Measurements from ENCODE around the gene CNGA2. TPM values are rescaled to one million over a fixed set of nuclear protein-coding genes. Genes with fewer than 3 reads are reported as not detected.
"Not testable (repeated sequence)": the region's sequence is repeated elsewhere in the genome, so short reads cannot be mapped to it uniquely, and the experiment has no call there.

Gene CNGA2
- not detected for total RNA-seq

DNA sequence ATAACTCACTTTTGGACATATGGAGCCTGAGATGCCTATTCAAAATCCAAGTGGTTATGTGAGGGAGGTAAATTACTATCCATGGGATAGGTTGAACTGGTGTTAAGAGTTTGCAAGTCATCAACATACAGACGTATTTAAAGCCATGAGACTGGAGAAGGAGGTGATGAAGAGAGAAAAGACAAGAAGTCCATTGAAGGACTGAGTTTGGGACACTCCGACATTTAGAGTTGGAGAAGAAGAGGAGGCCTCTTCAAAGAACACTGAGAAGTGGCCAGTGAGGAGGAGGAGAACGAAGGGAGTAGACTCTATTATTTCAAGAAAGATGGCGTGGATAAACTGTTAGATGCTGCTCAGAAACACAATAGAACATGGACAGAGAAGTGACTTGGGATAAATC is at the start of gene CNGA2:
TSS of gene CNGA2 (plus strand) at position 301 of the 400 bp plus-strand sequence. CDS start 3,738 bp downstream, outside the sequence.
- ATAC-seq (replicated peaks) = no peak
- Mint-ChIP-seq H3K4me1 (no peaks in the 10 kb centered on the region), H3K36me3 (ENCODE audit: low read depth) (no peaks in the 10 kb centered on the region), H3K27me3 (peaks cover 19% of the 10 kb centered on the region), H3K27ac (no peak within 1 kb of the TSS), H3K4me3 (no peak within 1 kb of the TSS), H3K9me3 (no peaks in the 10 kb centered on the region)

GRCh38 chrX:151687635-151688034 is 46.9 kb upstream of the CNGA2 start:
- H3K27ac Mint-ChIP-seq = no peak overlapping the region
- peaks cover 10% of the 10 kb centered on the region for H3K27me3 Mint-ChIP-seq
- ATAC-seq (replicated peaks) = no peak
- H3K4me1 Mint-ChIP-seq = no peaks in the 10 kb centered on the region
- H3K36me3 Mint-ChIP-seq (ENCODE audit: low read depth) = no peaks in the 10 kb centered on the region
- no peak overlapping the region for H3K4me3 Mint-ChIP-seq
- H3K9me3 Mint-ChIP-seq = no peaks in the 10 kb centered on the region

DNA sequence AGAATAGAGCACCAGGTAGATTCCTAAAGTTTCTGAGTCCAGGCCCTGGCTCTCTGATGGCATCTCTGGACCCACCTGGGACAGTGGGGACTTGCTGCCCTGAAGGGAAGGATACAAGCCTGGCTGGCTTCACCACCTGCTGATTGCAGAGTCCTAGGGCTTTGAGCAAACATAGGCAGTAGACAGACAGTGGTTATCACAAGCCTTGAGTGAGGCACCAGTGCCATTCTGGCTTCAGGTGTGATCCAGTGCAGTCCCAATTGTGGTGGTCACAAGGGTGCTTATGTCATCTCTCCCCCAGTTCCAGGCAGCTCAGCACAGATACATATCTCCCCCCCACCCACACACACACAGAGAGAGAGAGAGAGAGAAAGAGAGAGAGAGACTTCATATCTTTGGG is 45.9 kb upstream of the CNGA2 start:
- peaks cover 6% of the 10 kb centered on the region for H3K27me3 Mint-ChIP-seq
- no peak for ATAC-seq (replicated peaks)

GRCh38 chrX:151692825-151693224 is 41.7 kb upstream of the CNGA2 start:
- H3K4me3 Mint-ChIP-seq = no peak overlapping the region
- peaks cover 17% of the 10 kb centered on the region for H3K27me3 Mint-ChIP-seq
- H3K27ac Mint-ChIP-seq = no peak overlapping the region
- H3K4me1 Mint-ChIP-seq = no peaks in the 10 kb centered on the region
- ATAC-seq (replicated peaks) = no peak
- no peaks in the 10 kb centered on the region for H3K36me3 Mint-ChIP-seq (ENCODE audit: low read depth)
- H3K9me3 Mint-ChIP-seq = no peaks in the 10 kb centered on the region

More for the DNA sequence above, 45.9 kb upstream of the CNGA2 start:
- H3K27ac Mint-ChIP-seq = no peak overlapping the region
- no peak overlapping the region for H3K4me3 Mint-ChIP-seq
- H3K9me3 Mint-ChIP-seq = no peaks in the 10 kb centered on the region
- no peaks in the 10 kb centered on the region for H3K36me3 Mint-ChIP-seq (ENCODE audit: low read depth)
- no peaks in the 10 kb centered on the region for H3K4me1 Mint-ChIP-seq

DNA sequence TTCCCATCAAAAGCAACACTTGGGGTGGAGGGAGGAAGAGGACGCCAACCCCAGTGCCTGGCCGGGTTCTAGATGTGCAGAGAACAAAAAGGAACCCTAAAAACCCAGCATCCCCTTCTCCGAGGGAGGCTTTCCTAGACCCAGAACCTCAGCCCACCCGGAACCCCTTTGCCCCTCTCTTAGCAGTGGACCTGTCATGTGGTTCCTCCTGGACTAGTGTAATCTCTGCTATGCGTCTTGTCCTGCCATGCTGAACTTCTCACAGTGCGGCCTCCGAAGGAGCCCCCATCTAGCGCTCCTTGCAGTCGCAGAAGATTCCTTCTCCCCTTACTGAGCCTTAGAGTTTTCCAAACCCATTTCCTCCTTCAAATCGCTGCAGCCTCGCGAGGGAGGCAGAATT is 40.4 kb upstream of the CNGA2 start:
- no peak for ATAC-seq (replicated peaks)
- H3K27me3 Mint-ChIP-seq = peaks cover 17% of the 10 kb centered on the region
- no peak overlapping the region for H3K27ac Mint-ChIP-seq

DNA sequence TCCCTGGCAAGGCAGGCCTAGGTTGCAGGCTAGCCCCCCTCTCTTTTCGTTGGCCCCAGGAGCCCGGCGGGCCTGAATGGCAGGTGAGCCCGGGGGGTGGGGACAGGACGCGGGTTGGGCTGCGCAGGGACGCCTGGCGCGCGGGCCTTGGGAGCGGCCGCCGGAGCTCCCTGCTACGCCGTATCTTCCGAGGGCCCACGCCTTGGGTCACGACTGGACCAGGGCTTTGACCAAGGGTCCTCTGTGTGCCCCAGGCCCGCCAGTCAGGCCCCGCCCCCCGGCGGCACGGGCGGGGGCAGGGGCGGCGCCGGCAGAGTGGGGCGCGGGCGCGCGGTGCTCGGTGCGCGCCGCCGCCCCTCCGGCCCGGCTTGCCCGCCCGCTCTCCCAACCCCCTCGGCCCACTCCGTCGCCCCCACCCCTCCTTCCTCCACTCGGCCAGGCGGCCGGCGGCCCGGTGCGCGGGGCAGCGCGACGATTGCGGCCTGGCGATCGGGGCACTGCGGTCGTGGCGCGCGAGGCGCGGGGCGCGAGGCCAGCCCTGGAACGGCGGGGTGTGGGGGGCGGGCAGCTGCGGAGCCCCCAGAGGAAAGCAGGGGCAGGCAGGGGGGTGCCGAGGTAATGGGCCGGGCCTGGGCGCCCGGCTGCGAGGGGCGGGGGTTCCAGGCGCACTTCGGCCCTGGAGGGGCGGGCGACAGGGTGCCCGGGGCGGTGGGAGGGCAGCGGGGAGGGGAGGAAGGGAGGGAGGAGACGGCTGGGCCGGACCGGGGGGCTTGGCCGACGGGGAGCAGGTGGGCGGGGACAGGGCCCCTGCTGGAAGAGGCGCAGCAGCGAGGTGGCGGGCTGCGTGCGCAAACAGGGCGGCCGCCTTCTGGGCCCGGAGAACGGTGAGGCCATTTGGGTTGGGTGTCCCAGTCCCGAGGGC is 39.6 kb upstream of the CNGA2 start, which contains the start of gene PRRG3:
TSS of gene PRRG3 (plus strand) at position 798 of the 922 bp plus-strand sequence. CDS start 3,357 bp downstream, outside the sequence.
- H3K27me3 Mint-ChIP-seq = peaks cover 17% of the 10 kb centered on the region
- no peaks in the 10 kb centered on the region for H3K4me1 Mint-ChIP-seq
- no peak within 1 kb of the TSS for H3K4me3 Mint-ChIP-seq
- H3K27ac Mint-ChIP-seq = no peak within 1 kb of the TSS
- H3K9me3 Mint-ChIP-seq = no peaks in the 10 kb centered on the region
- H3K36me3 Mint-ChIP-seq (ENCODE audit: low read depth) = no peaks in the 10 kb centered on the region
- no peak for ATAC-seq (replicated peaks)

More for the DNA sequence above, 40.4 kb upstream of the CNGA2 start:
- no peaks in the 10 kb centered on the region for H3K9me3 Mint-ChIP-seq
- H3K4me1 Mint-ChIP-seq = no peaks in the 10 kb centered on the region
- no peak overlapping the region for H3K4me3 Mint-ChIP-seq
- no peaks in the 10 kb centered on the region for H3K36me3 Mint-ChIP-seq (ENCODE audit: low read depth)

- no peak overlapping the region for H3K27ac Mint-ChIP-seq
- ATAC-seq (replicated peaks) = no peak
- no peaks in the 10 kb centered on the region for H3K4me1 Mint-ChIP-seq
- H3K4me3 Mint-ChIP-seq = no peak overlapping the region
- H3K36me3 Mint-ChIP-seq (ENCODE audit: low read depth) = no peaks in the 10 kb centered on the region
- peaks cover 17% of the 10 kb centered on the region for H3K27me3 Mint-ChIP-seq
- H3K9me3 Mint-ChIP-seq = no peaks in the 10 kb centered on the region
These were observed 38.8 kb upstream of the CNGA2 start for GRCh38 chrX:151695583-151696340.

DNA sequence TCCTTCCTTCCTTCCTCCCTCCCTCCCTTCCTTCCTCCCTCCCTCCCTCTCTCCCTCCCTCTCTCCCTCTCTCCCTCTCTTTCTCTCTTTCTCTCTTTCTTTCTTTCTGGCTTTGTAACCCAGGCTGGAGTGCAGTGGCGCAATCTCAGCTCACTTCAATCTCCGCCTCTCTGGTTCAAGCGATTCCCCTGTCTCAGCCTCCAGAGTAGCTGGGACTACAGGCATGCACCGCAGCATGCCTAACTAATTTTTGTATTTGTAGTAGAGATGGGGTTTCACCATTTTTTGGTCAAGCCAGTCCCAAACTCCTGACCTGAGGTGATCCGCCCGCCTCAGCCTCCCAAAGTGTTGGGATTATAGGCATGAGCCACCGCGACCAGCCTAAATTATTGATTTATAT is 37.5 kb upstream of the CNGA2 start:
- peaks cover 17% of the 10 kb centered on the region for H3K27me3 Mint-ChIP-seq
- H3K9me3 Mint-ChIP-seq; H3K4me1 Mint-ChIP-seq; ATAC-seq (replicated peaks); H3K36me3 Mint-ChIP-seq (ENCODE audit: low read depth); H3K27ac Mint-ChIP-seq; H3K4me3 Mint-ChIP-seq: not testable (repeated sequence)

GRCh38 chrX:151697522-151697921 is 37.0 kb upstream of the CNGA2 start:
- H3K27me3 Mint-ChIP-seq = peaks cover 17% of the 10 kb centered on the region
- no peaks in the 10 kb centered on the region for H3K4me1 Mint-ChIP-seq
- no peaks in the 10 kb centered on the region for H3K36me3 Mint-ChIP-seq (ENCODE audit: low read depth)
- no peak overlapping the region for H3K27ac Mint-ChIP-seq
- H3K4me3 Mint-ChIP-seq = no peak overlapping the region
- no peak for ATAC-seq (replicated peaks)
- H3K9me3 Mint-ChIP-seq = no peaks in the 10 kb centered on the region

- Mint-ChIP-seq H3K4me3 (no peak overlapping the region), H3K27me3 (peaks cover 13% of the 10 kb centered on the region)
These were observed 36.1 kb upstream of the CNGA2 start for GRCh38 chrX:151698485-151698884.

DNA sequence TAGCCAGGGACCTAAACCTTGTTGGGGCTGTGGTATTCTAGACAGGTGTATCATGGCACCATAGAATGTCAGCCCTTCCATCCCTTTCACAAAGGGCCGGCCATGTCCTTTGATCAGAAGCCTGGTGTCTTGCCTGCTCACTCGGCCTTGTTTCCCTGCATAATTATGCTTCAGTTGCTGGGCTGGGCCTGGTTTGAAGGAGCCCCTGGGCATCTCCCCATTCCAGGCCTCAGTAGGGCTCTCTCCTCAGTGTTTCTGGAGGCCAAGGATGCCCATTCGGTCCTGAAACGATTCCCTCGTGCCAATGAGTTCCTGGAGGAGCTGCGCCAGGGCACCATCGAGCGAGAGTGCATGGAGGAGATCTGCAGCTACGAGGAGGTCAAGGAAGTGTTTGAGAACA is 34.8 kb upstream of the CNGA2 start:
- H3K27ac Mint-ChIP-seq = no peak overlapping the region
- no peak overlapping the region for H3K4me3 Mint-ChIP-seq
- H3K36me3 Mint-ChIP-seq (ENCODE audit: low read depth) = no peaks in the 10 kb centered on the region
- peaks cover 10% of the 10 kb centered on the region for H3K27me3 Mint-ChIP-seq
- H3K4me1 Mint-ChIP-seq = no peaks in the 10 kb centered on the region
- H3K9me3 Mint-ChIP-seq = no peaks in the 10 kb centered on the region
- no peak for ATAC-seq (replicated peaks)

More at GRCh38 chrX:151698485-151698884, 36.1 kb upstream of the CNGA2 start:
- Mint-ChIP-seq H3K36me3 (ENCODE audit: low read depth) (no peaks in the 10 kb centered on the region), H3K4me1 (no peaks in the 10 kb centered on the region), H3K27ac (no peak overlapping the region), H3K9me3 (no peaks in the 10 kb centered on the region)
- no peak for ATAC-seq (replicated peaks)

- H3K9me3 Mint-ChIP-seq = no peaks in the 10 kb centered on the region
- no peak overlapping the region for H3K27ac Mint-ChIP-seq
- ATAC-seq (replicated peaks) = no peak
- peaks cover 9% of the 10 kb centered on the region for H3K27me3 Mint-ChIP-seq
- no peaks in the 10 kb centered on the region for H3K36me3 Mint-ChIP-seq (ENCODE audit: low read depth)
- H3K4me3 Mint-ChIP-seq = no peak overlapping the region
- no peaks in the 10 kb centered on the region for H3K4me1 Mint-ChIP-seq
These were observed 34.0 kb upstream of the CNGA2 start for GRCh38 chrX:151700581-151700980.

GRCh38 chrX:151701071-151701470 is 33.5 kb upstream of the CNGA2 start:
- no peak overlapping the region for H3K27ac Mint-ChIP-seq
- no peaks in the 10 kb centered on the region for H3K9me3 Mint-ChIP-seq
- no peak overlapping the region for H3K4me3 Mint-ChIP-seq
- peaks cover 4% of the 10 kb centered on the region for H3K27me3 Mint-ChIP-seq
- no peaks in the 10 kb centered on the region for H3K36me3 Mint-ChIP-seq (ENCODE audit: low read depth)
- ATAC-seq (replicated peaks) = no peak
- no peaks in the 10 kb centered on the region for H3K4me1 Mint-ChIP-seq

- Mint-ChIP-seq H3K27me3 (peaks cover 3% of the 10 kb centered on the region), H3K4me3 (no peak overlapping the region), H3K4me1 (no peaks in the 10 kb centered on the region), H3K9me3 (no peaks in the 10 kb centered on the region), H3K27ac (no peak overlapping the region), H3K36me3 (ENCODE audit: low read depth) (no peaks in the 10 kb centered on the region)
- no peak for ATAC-seq (replicated peaks)
These were observed 33.0 kb upstream of the CNGA2 start for GRCh38 chrX:151701531-151701930.
